Ovary (tissue), 3 donors: Measurements from ENCODE around the gene SNRPF.

Source experiments
- CTCF ChIP-seq, 3 donors: fragments of 450-650 bp in 2 of 3; fragments of 200-600 bp in 1 of 3; IDR thresholded peaks; one replicate each; pipeline versions ENCODE4 v1.5.1 to v1.8.0; 2016 to 2022; ENCODE audit warnings: antibody characterized with exemption in 3 of 3, mild to moderate bottlenecking in 1 of 3
- POLR2A ChIP-seq: fragments of 450-650 bp; IDR thresholded peaks from one replicate; pipeline ENCODE4 v1.6.1; 2017; ENCODE audit warnings: antibody characterized with exemption, mild to moderate bottlenecking, moderate library complexity
- donor health status: DM: no; HTN: no; CAD: no.

DNA sequence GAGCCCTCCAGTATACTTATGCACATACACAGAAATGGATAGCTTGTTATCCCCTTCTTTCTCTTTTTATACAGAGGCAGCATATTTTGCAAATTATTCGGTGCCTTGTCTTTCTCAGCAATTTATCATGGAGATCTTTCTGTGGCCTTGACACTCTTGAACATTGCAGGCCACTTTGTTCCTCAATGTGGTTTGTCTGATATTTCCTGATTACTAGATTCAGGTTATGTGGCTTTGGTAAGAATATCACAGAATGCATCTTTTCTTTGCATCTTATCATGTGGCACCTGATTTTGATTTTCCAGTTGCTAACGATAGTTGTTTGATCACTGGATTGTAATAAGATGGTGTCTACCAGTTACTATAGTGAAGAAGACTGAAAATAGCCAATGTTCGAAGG, 7.1 kb upstream of the SNRPF start:
- TF ChIP-seq POLR2A (no peak), CTCF (IDR thresholded peaks at IDR 0.05) (no peak)
